ENCODE measurements around the gene TINCR.

TINCR gene

GRCh38 chr19:5588906-5589676 is 21.3 kb upstream of the TINCR start:
- no peak for DNase-seq (ENCODE audit: low read depth in 2 of 2)

GRCh38 chr19:5588441-5588840 is 20.7 kb upstream of the TINCR start:
- no peak for DNase-seq (ENCODE audit: low read depth in 2 of 2)

- no peak for DNase-seq (ENCODE audit: low read depth in 2 of 2)
Measured at GRCh38 chr19:5587661-5588060, 19.9 kb upstream of the TINCR start.

GRCh38 chr19:5587071-5587455 is 19.3 kb upstream of the TINCR start:
- no peak for DNase-seq (ENCODE audit: low read depth in 2 of 2)

GRCh38 chr19:5586300-5587070 is 18.7 kb upstream of the TINCR start:
- DNase-seq (ENCODE audit: low read depth in 2 of 2): no peak

GRCh38 chr19:5585461-5586299 is 17.9 kb upstream of the TINCR start:
- peak; percentile 8 for DNase-seq (ENCODE audit: low read depth in 2 of 2)

GRCh38 chr19:5580161-5580571 is 12.4 kb upstream of the TINCR start:
- DNase-seq (ENCODE audit: low read depth in 2 of 2): no peak

- DNase-seq (ENCODE audit: low read depth in 2 of 2): no peak
Measured at GRCh38 chr19:5579697-5580096, 11.9 kb upstream of the TINCR start.

- DNase-seq (ENCODE audit: low read depth in 2 of 2): no peak
Measured at GRCh38 chr19:5579286-5579685, 11.5 kb upstream of the TINCR start.

GRCh38 chr19:5578097-5578846 is 10.5 kb upstream of the TINCR start:
- DNase-seq (ENCODE audit: low read depth in 2 of 2): peak; percentile 18 to 31

- DNase-seq (ENCODE audit: low read depth in 2 of 2): no peak
Measured at GRCh38 chr19:5575590-5575989, 7.8 kb upstream of the TINCR start.

GRCh38 chr19:5572556-5573286 is 5.0 kb upstream of the TINCR start:
- no peak for DNase-seq (ENCODE audit: low read depth in 2 of 2)

GRCh38 chr19:5571777-5572176 is 4.0 kb upstream of the TINCR start:
- no peak for DNase-seq (ENCODE audit: low read depth in 2 of 2)

- DNase-seq (ENCODE audit: low read depth in 2 of 2): no peak
Measured at GRCh38 chr19:5567970-5568407, 236 bp upstream of the TINCR start.

GRCh38 chr19:5564930-5565329 is 2.8 kb downstream of the TINCR start:
- DNase-seq (ENCODE audit: low read depth in 2 of 2): no peak

- no peak for DNase-seq (ENCODE audit: low read depth in 2 of 2)
Measured at GRCh38 chr19:5563935-5564612, 3.7 kb downstream of the TINCR start.

GRCh38 chr19:5563008-5563431 is 4.7 kb downstream of the TINCR start:
- no peak for DNase-seq (ENCODE audit: low read depth in 2 of 2)

GRCh38 chr19:5562280-5562679 is 5.5 kb downstream of the TINCR start:
- no peak for DNase-seq (ENCODE audit: low read depth in 2 of 2)

GRCh38 chr19:5561559-5561958 is 6.2 kb downstream of the TINCR start:
- no peak for DNase-seq (ENCODE audit: low read depth in 2 of 2)

GRCh38 chr19:5560156-5560555 is 7.6 kb downstream of the TINCR start:
- no peak for DNase-seq (ENCODE audit: low read depth in 2 of 2)

All from stimulated activated CD8-positive, alpha-beta memory T cell treated with anti-CD3 and anti-CD28 coated beads, Interleukin-15, amount 100 ng/mL, for 4 hours (primary cell).